Erythroblast (primary cell): ENCODE measurements around the gene CUTC.

ENCODE experiments used
- GATA1 ChIP-seq: IDR thresholded peaks from 2 replicates; pipeline ENCODE4 v1.6.1; 2011; ENCODE audit warnings: low read depth, mild to moderate bottlenecking, control low read depth, low read length, moderate library complexity
- POLR2A ChIP-seq: IDR thresholded peaks from 2 replicates; pipeline ENCODE4 v1.6.1; 2011; ENCODE audit warnings: mild to moderate bottlenecking, low read length

GRCh38 chr10:99742701-99743100 is 10.7 kb downstream of the CUTC start:
- no peak for TF ChIP-seq POLR2A
- TF ChIP-seq GATA1 = no peak
